NCI-H774 (cell line): ENCODE measurements around the gene PGAP2.
A peak's percentile ranks its signal among the peaks of the same experiment; 100 is the strongest.
"Not testable (repeated sequence)": the region's sequence is repeated elsewhere in the genome, so short reads cannot be mapped to it uniquely, and the experiment has no call there.

Experiments
- DNase-seq: peaks from one replicate; lab custom pipeline; 2025; lab: John Stamatoyannopoulos, UW

Gene PGAP2

DNA sequence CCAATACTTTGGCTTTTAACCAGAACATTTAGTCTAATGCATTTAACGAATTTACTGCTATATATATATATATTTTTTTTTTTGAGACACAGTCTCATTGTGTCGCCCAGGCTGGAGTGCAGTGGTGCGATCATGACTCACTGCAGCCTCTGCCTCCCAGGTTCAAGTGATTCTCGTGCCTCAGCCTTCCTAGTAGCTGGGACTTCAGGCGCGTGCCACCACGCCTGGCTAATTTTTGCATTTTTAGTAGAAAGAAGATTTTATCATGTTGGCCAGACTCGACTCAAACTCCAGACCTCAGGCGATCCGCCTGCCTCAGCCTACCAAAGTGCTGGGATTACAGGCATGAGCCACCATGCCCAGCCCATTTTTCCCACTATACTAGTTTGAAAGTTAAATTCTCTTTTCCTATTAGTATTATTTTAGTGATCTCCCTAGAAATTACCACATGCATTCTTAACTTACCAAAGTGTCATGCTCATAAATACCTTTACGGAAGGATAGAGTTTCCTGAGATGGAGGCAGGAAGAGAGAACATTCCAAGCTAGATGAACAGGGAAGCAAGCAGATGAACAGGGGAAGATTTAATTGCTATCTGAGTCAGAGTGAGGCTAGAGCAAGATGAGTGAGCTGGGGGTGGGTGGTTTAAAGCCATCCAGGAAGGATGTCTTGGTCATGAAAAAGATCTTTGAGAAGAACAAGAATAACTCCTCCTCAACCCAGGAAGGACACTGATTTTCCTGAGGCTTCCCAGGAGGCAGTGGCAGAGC lies 4.4 kb upstream of the PGAP2 start:
- DNase-seq = no peak

DNA sequence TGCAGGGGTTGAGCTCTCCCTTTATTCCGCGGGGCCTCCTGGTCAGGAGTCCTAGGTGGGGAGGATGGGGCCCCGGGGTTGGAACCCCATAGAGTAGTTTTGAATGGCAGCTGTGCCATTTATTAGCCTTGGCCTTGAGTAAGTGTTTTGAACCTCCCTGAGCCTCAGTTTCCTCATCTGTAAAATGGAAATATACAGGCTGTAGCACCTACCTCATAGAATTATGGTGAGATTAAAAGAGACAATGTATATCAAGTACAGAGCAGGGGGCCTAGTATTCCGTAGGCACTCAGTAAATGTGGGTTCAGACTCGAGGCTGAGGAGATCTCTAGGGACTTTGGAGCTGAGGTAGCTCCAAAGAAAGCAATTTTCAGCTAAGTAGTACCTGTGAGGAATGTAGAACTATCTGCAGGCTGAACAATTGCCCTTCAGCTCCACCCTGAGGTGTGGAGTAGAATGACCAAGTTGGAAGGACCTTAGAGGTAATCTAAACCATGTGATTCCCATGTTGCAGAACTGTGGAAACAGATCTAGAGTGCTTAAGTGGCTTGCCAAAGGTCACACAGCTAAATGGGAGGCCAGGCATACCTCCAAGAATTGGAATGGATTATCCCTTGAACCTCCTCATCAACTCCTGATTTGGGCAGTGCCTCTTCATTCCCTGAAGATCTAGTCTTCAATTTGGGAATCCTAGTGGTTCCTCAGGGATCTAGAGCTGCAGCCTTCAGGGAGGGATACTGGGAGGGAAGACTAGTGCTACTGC lies 682 bp downstream of the PGAP2 start:
- peak; percentile 3 for DNase-seq

DNA sequence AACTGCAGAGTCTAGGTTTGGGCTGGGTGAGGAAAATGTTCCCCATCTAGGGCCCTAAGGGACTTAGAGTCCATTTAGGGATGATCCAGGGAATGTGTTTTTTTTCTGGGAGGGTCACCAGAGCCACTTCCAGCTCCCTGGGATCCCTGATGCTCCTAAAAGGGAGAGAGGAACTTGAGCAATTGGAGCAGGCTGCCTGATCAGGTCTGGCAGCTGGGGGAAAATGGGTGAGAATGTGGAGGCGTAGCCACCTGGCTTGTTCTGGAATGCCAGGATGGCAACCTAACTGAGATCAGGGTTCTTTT lies 1.2 kb downstream of the PGAP2 start:
- DNase-seq = no peak

DNA sequence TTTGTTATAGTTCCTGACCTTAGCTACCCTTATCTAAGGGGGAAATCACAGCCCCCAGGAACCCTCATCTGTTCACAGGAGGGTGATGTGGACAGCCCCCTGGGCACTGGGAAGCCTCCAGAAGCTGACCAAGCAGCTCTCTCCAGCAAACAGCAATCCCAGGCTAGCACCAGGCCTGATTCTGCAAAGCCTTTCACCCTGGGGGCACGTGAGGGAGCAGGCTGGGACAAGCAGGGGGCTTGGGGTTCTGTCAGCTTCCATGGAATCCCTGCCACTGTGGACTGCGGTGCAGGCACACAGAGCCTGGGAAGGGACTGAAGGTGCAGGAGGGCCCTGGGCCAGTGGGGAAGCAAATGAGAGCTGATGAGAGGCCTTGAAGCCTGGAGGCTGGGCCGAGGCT lies 2.1 kb downstream of the PGAP2 start:
- no peak for DNase-seq

DNA sequence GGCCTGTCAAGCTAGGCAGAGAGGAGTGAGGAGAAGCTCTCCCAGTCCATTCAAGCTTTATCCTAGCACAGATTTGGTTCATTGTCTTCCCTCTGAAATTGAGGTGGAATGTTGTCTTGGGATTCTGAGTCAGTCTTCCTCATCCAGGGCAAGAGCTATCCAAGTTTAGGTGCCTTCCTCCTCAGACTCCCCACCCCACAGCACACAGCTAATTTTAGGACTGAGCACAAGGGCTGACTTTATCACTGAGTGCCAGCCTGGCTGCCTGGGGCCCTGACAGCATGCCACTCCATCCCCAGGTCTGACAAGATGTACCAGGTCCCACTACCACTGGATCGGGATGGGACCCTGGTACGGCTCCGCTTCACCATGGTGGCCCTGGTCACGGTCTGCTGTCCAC lies 2.6 kb downstream of the PGAP2 start:
- DNase-seq = no peak

DNA sequence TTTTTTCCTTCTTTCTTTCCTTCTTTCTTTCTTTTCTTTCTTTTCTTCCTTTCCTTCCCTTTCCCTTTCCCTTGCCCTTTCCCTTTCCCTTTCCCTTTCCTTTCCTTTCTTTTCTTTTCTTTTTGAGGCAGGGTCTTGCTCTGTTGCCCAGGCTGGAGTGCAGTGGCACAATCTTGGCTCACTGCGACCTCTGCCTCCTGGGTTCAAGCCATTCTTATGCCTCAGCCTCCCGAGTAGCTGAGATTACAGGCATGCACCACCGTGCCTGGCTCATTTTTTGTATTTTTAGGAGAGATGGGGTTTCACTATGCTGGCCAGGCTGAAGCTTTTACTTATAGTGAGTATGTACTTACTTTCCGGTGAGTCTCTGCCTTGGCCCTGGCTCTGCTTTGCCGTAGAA lies 6.5 kb downstream of the PGAP2 start:
- not testable (repeated sequence) for DNase-seq

DNA sequence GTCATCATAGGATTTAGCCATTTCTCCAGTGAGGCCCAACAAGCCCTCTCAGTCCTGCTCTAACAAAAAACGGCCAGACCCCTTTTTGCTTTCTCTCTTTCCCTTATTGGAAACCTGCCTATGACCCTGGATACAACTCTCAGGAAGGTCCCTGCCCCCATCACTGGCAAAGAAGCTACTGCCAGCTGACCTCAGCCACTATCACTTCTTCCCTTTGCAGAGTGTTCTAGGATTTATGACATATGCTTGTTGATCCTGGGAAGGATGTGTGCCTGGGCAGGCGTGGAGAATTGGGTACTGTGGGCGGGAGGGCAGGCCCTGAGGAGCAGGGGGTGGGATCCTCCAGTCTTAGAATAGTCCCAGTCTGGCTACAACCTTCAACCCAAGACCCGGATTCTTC lies 7.5 kb downstream of the PGAP2 start:
- no peak for DNase-seq

DNA sequence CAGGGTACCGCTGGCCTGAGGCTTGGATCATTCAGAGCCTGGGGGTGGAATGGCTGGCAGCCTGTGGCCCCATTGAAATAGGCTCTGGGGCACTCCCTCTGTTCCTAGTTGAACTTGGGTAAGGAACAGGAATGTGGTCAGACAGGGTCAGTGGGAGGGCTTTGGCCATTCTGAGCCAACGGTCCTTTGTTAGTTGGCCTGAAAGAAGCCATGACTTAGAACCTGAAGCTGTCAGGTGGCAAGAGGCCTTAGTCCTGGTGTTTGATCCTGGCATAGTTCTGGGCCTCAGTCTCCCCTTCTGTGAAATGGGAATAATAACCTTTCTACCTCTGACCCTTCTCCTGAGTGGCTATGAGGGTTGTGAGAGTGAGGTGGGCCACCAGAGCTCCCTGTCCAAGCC lies 8.3 kb downstream of the PGAP2 start:
- no peak for DNase-seq

DNA sequence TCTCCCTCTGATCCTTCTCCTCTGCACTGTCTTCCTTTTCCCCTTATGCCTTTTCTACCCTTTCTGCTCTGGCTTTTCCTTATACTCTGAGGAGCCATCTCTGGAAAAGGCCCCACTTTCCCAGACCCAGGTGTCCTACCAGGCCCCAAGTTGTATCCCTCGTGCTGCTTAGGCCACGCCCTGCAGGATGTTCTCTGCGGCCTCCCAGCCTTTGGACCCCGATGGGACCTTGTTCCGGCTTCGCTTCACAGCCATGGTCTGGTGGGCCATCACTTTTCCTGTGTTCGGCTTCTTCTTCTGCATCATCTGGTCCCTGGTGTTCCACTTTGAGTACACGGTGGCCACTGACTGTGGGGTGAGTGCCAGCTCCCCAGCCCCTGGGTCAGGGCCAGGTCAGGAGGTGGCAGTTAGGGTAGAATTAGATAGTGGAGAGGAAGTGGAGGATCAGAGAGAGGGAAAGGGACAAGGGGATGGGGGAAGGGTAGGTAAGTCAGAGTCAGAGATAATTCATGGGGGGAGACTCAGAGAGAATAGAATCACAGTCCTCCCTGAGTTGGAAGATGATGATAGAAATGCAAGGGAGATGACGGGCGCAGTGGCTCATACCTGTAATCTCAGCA lies 8.9 kb downstream of the PGAP2 start:
- no peak for DNase-seq

DNA sequence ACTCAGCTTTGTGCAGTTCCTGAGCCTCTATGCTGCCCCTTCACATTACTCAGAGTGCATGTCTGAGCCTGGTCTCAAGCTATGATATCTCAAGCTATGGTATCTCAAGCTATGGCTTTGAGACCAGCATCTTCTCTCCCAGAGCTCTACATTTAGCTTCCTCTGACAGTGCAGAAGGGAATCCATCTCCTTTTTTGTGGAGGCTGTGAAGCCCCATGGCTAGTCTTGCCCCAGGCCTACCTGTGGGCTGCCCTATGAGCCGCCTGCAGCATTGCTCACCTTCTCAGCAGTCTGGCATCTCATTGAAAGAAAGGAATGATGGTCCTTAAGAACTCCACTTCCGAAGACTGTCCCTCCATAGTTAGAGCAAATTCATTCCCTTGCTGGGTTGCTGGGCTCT lies 12.6 kb downstream of the PGAP2 start:
- DNase-seq = no peak

DNA sequence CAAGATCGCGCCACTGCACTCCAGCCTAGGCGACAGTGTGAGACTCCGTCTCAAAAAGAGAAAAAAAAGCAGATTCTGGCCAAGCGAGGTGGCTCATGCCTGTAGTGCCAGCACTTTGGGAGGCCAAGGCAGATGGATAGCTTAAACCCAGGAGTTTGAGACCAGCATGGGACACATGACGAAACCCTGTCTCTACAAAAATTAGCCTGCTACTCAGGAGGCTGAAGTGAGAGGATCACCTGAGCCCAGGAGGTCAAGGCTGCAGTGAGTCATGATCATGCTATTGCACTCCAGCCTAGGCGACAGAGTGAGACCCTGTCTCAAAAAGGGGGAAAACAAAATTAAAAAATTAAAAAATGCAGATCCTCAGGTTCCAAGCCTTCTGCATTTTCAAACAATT lies 14.0 kb downstream of the PGAP2 start:
- no peak for DNase-seq

DNA sequence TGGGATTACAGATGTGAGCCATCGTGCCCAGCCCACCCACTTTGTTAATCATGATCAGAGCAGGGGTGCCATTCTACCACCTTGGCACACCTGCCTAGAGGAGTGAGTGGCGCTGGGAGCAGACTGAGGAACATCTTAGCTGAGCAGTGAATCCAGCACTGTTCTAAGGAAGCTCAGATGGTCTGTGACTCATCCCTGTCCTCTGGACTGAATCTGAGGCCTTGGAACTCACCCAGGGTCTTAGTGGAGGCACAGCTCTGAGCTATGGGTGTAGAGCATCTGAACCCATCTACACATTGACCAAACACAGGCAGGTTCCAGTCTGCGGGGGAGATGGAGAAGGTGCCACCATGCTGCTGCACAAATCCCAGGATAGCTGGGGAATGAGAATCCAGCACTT lies 14.9 kb downstream of the PGAP2 start:
- DNase-seq = no peak

DNA sequence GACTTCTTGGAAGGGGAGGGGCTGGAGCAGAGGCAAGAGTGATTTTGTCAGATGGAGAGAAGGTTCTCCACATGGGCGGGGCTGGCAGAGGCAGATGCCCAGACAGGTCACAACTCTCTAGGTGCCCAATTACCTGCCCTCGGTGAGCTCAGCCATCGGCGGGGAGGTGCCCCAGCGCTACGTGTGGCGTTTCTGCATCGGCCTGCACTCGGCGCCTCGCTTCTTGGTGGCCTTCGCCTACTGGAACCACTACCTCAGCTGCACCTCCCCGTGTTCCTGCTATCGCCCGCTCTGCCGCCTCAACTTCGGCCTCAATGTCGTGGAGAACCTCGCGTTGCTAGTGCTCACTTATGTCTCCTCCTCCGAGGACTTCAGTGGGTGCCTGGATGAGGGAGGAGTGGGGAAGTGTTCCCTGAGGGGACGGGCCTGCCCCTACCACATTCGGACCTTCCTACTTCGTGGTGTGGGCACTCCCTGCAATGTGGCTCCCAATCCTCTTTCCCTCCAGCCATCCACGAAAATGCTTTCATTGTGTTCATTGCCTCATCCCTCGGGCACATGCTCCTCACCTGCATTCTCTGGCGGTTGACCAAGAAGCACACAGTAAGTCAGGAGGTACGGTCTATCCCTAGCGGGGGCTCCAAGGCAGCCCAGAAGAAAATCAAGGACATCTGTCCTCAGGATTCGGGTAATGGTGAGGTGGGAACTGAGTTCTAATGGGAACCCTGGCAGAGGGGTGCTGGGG lies 15.6 kb downstream of the PGAP2 start:
- no peak for DNase-seq

DNA sequence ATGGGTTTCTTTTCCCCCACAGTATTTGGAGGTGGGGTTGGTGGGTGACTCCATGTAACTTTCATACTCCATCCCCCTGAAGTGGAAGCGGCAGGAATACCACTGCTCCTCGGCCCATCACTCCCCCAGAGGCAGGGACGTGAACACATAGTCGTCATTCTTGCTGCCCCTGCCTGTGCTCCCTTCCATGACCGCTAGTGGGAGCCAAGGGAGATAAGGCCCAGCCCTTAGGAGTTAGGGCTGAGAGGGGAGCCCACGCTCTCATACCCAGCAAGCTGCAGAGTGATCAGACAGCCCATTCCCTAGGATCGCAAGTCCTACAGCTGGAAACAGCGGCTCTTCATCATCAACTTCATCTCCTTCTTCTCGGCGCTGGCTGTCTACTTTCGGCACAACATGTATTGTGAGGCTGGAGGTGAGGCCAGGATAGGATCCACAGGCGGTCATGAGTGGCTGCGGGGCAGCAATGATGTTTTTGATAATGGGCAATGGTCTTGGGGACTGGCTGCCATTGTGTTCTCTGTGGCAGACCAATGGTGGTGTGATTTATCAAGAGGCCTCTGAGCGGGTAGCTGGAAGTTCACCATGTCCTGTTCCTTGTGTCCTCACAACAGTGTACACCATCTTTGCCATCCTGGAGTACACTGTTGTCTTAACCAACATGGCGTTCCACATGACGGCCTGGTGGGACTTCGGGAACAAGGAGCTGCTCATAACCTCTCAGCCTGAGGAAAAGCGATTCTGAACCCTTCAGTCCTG lies 16.5 kb downstream of the PGAP2 start:
- no peak for DNase-seq

DNA sequence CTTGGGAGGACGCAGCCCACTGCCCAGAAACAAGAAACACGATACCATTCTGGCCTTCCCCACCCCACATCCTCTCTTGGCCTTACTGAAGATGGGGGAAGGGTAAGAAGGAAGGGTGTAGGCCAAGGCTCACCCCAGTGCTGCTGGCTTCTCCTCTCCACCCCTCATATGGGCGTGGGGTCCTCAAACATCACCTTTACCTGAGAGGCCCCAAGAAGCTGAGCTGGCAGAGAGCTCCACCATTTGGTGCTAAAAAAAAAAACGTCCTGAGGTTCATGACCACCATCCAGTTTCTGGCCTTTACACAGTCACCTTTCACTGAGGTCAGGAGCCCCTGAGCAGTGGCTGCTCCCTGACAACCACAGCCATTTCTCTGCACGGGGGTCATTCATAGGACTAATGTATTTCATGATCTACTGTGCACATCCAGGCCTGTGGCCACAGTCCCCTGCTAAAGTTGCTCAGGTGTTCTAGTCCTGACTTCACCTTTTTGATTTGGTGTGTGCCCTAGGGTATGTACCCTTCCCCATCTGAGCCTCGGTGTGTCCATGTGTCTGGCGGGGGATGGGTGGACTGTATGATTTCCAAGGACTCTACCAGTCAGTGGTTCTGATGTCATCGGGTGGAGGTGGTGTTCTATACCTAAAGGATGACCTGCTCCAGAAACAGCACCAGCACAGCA lies 17.3 kb downstream of the PGAP2 start:
- no peak for DNase-seq

DNA sequence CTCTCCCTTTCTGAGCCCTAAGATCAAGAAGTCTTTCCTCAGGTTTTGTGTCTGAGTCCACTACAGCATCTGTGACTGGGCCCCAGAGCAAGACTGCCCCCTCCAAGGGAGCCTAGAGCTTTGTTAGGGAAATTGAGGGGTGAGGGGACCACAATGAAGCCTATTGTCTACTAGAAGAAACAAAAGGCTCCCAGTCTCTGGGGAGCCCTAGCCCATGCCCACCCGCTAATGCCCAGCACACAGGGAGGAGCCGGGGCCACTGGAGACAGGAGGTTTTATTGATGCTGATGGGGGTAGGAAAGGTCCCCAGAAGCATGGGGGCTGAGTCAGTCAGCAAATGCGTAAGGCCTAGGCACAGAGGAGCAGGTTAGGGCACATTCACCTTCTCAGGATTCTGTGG lies 18.4 kb downstream of the PGAP2 start:
- no peak for DNase-seq

DNA sequence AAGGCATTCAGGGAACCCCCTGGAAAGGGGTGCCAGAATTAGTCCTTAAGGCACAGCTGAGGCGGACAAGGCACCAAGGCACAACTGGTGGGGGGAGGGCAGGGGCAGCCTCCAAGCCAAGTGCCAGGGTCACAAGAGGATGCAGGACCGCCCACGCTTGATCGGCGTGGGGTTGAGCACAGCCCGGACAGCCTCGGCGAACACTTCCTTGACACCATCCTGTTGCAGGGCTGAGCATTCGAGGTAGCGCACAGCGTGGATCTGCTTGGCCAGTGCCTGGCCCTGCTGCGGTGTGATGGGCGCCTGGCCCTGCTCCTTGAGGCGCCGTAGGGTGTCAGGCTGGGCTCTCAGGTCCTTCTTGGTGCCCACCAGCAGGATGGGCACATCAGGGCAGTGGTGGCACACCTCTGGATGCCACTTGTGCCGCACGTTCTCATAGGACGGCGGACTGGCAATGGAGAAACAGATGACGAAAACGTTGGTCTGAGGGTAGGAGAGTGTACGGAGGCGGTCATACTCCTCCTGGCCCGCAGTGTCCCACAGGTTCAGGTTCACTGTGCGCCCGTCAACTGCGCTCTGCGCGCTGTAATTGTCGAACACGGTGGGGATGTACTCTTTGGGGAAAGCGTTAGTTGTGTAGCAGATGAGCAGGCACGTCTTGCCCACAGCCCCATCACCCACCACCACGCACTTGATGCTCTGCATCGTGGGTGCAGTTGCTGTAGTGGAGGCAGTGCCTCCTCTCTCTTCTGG lies 19.2 kb downstream of the PGAP2 start:
- no peak for DNase-seq

DNA sequence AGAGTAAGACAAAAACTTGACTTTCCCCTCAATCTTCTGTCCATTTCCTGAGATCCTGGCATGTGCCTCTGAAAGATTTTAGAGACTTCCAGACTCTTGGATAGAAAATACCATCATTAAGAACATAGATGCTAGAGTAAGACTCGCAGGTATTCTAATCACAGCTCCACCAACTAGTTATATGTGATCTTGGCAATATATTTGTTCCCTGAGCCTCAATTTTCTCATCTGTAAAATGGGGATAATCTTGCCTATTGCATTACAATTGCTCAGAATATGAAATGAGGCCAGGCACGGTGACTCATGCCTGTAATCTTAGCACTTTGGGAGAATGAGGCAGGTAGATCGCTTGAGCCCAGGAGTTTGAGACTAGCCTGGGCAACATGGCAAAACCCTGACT lies 21.7 kb downstream of the PGAP2 start:
- DNase-seq = no peak

DNA sequence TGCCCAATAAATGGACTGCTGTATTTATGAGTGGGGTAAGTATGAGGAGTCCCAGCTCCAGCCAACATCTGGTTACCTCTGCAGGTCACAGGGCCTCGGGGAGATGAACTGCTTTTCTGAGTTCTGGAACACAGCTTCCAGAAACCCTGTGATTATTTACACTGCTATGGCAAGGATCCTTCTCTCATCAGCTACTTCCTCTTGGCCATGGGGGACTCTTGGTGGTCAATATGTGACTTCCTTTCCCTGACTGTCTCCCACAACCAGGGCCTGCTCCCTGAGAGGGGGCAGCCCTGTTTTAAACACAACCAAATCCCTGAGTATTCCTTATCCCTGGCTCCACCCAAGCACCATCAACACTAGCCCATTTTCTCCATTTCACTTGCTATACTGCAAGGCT lies 22.4 kb downstream of the PGAP2 start:
- DNase-seq = no peak

DNA sequence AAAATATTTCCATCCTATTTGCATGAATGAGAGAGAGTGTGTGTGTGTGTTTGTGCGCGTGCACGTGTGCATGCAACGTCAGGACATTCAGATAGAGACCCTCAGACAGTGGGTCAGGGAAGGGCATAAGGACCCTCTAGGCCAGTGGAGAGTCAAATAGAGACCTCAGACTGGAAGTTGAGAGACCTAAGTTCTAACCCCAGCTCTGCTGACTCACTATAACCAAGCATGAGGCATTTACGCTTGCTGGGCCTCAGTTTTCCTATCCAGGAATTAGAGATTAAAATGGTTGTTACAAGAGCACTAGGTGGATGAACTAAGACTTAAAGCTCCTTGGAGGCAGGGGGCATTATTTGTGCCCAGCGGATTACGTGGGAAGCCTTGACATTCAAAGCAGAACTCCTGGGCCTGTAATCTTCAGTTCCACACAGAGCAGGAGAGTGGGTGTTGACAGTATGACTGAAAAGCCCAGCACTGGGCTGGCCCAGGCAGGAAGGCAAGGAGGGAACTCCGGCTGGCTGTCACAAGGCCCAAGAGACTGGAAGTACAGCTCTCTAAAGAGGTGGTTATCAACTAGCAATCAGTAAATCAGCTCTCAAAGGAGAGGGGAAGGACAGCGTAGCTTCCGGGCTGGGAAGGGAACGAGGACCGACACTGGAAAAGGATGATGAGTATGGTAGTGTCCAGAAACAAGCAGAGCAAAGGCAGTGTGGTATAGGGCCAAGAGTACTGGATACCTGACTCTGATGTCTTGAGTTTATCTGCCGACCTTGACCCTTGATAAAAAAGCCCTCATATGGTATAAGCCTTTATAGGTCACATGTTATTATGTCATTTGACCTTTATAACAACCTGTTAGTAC lies 23.2 kb downstream of the PGAP2 start:
- DNase-seq = no peak
